HepG2 (cell line): Measurements from ENCODE around the gene ARHGAP26.

Experiments used
- EZH2 ChIP-seq: conservative IDR thresholded peaks from 2 replicates; pipeline ENCODE4 v1.6.1; 2012; ENCODE audit warnings: mild to moderate bottlenecking, low read depth, low read length, moderate library complexity
- KAT8 ChIP-seq: IDR thresholded peaks from 2 replicates; pipeline ENCODE4 v1.6.1; 2016; ENCODE audit warnings: missing genetic modification reagents, missing compliant biosample characterization
- NR2F2 ChIP-seq: IDR thresholded peaks from 2 replicates; pipeline ENCODE4 v1.6.1; 2012; ENCODE audit warnings: low read depth, inconsistent platforms, borderline replicate concordance
- POLR2A ChIP-seq, 2 experiments: IDR thresholded peaks; 2 replicates each; pipeline ENCODE4 v1.6.1; 2011; ENCODE audit warnings: low read depth in 2 of 2, low read length in 2 of 2, mild to moderate bottlenecking in 1 of 2, moderate library complexity in 1 of 2; ENCODE audit not compliant: insufficient read depth in 1 of 2
- RFX5 ChIP-seq: IDR thresholded peaks from 2 replicates; pipeline ENCODE4 v1.6.1; 2011; ENCODE audit warnings: low read depth, low read length, improper control_type of control experiment
- ZNF841 ChIP-seq: sonication (generic); formaldehyde crosslinking; IDR thresholded peaks from 2 replicates; pipeline ENCODE4 v1.8.1; 2023; ENCODE audit warnings: missing genetic modification reagents, borderline replicate concordance

DNA sequence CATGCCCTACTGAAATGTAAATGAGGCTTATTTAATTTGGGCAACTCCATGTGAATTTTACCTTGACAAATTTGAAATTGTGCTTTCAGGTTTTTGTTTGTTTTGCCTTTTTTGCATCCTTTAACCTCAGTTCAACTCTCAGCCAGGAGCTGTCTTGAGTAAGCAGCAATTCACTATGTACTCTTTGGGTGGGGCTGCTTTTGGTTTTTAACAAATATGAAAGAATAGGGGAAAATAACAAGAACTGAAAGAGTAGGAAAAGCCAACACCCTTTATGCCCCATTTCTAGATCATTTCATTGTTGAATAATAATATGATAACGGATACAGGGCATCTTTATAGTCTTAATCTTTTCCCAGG lies 192.0 kb downstream of the ARHGAP26 start:
- no peak for TF ChIP-seq ZNF841 (CRISPR knock-in tag)
- no peak for TF ChIP-seq EZH2
- TF ChIP-seq POLR2A (IDR thresholded peaks at IDR 0.05; ENCODE audit: insufficient read depth in 1 of 2, low read depth in 2 of 2, low read length in 2 of 2): no peak
- TF ChIP-seq NR2F2: no peak
- TF ChIP-seq KAT8 (CRISPR knock-in tag): no peak
- no peak for TF ChIP-seq RFX5
